HG03196 (cell line): Measurements from ENCODE around the gene ARMC5.

Source experiments
- ATAC-seq: cut with Tn5 transposase; IDR thresholded peaks from one replicate; pipeline ENCODE4 v1.9.1; 2021; ENCODE audit not compliant: unreplicated experiment

Gene ARMC5

DNA sequence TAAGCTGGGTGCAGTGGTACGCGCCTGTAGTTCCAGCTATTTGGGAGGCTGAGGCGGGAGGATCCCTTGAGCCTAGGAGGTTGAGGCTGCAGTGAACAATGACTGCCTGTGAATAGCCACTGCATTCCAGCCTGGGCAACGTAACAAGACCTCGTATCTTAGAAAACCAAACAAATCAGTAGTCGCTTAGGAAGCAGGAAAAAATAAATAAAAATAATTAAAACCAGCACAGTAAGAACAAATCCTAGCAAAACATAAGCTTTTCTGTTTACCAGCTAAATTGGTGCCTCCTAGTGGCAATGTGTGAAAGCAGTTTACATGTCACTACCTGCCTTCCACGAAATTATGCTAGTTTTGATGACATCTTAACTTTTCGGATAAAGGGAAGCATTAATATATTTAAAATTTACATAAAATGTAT lies 1.3 kb downstream of the ARMC5 start:
- ATAC-seq: no peak

- no peak for ATAC-seq
Observed at GRCh38 chr16:31461201-31461920, 2.1 kb downstream of the ARMC5 start.

DNA sequence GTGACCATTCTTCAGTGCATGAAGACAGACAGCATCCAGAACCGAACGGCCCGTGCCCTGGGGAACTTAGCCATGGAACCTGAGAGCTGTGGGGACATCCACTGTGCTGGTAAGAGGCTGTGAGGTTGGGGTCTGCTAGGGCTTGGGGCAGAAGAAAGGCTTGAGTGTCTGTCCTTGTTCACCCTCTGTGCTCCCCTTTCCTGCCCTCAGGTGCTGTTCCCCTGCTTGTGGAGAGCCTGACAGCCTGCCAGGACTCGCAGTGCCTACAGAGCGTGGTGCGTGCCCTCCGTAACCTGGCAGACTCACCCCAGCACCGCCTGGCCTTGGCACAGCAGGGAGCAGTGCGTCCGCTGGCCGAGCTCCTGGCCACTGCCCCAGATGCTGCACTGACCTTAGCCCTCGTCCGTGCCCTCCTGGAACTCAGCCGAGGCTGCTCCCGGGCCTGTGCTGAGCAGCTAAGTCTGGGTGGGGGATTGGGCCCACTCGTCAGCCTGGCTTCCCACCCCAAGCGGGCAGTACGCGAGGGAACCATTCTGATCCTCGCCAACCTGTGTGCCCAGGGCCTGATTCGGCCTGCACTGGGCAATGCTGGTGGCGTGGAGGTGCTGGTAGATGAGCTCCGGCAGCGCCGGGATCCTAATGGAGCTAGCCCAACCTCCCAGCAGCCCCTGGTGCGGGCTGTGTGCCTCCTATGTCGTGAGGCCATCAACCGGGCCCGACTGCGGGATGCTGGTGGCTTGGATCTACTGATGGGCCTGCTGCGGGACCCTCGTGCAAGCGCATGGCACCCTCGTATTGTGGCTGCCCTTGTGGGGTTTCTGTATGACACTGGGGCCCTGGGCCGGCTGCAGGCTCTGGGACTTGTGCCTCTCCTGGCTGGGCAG lies 2.9 kb downstream of the ARMC5 start:
- no peak for ATAC-seq

- no peak for ATAC-seq
Observed at GRCh38 chr16:31464348-31464769, 5.1 kb downstream of the ARMC5 start.

- no peak for ATAC-seq
Observed at GRCh38 chr16:31464781-31465260, 5.5 kb downstream of the ARMC5 start.

- ATAC-seq: no peak
Observed at GRCh38 chr16:31465788-31466370, 6.6 kb downstream of the ARMC5 start.

DNA sequence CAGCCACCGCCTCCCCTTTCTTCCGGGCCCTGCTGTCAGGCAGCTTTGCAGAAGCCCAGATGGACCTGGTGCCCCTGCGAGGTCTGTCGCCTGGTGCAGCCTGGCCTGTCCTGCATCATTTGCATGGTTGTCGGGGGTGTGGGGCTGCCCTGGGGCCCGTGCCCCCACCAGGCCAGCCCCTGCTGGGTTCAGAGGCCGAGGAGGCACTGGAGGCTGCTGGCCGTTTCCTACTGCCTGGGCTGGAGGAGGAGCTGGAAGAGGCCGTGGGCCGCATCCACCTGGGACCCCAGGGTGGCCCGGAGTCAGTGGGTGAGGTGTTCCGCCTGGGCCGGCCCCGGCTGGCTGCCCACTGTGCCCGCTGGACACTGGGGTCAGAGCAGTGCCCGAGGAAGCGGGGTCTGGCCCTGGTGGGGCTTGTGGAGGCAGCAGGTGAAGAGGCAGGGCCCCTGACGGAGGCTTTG lies 7.1 kb downstream of the ARMC5 start:
- no peak for ATAC-seq

GRCh38 chr16:31467151-31467773 lies 8.0 kb downstream of the ARMC5 start:
- ATAC-seq: peak; percentile 63

- ATAC-seq: no peak
Observed at GRCh38 chr16:31467858-31468257, 8.6 kb downstream of the ARMC5 start.

DNA sequence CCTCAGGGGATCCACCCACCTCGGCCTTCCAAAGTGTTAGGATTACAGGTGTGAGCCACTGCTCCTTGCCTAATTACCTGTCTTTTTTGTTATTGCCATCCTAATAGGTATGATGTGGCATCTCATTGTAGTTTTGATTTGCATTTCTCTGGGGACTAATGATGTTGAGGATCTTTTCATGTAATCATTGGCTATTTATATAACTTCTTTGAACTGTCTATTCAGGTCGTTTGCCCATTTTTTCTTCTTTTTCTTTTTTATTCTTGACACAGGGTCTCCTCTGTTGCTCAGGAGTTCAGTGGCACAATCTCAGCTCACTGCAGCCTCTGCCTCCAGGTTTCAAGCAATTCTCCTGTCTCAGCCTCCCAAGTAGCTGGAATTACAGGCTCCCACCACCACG lies 11.3 kb downstream of the ARMC5 start:
- ATAC-seq: no peak

DNA sequence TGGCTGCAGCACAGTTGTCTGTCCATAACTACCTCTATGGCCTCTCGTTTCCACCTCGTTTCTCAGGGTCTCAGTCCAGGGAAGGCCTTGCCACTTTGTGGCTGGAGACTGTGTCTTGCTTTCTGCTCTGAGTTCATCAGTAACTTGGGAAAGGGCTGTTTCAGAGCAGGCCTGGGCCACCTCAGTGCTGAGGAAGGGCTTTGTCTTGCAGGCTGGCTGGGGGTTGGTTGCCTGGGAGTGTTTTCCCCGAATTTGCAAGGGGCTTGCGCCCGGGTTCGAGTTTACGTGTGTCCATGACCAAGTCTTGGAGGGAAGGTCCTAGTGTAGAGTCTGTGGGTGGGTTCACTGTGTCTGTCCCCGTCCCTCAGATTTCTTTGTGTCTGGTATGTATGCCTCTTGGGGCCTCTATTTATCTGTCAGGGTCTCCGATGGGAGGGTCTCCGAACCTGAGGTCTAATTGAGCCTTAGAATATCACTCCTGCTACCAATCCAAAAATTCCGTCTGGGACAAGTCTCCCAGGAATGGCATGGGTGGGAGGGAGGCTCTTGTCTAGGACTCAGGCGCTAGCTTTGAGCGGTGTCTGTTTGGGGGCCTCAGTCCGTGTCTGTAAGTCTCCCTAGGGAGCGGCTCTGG lies 12.1 kb downstream of the ARMC5 start:
- ATAC-seq: no peak

DNA sequence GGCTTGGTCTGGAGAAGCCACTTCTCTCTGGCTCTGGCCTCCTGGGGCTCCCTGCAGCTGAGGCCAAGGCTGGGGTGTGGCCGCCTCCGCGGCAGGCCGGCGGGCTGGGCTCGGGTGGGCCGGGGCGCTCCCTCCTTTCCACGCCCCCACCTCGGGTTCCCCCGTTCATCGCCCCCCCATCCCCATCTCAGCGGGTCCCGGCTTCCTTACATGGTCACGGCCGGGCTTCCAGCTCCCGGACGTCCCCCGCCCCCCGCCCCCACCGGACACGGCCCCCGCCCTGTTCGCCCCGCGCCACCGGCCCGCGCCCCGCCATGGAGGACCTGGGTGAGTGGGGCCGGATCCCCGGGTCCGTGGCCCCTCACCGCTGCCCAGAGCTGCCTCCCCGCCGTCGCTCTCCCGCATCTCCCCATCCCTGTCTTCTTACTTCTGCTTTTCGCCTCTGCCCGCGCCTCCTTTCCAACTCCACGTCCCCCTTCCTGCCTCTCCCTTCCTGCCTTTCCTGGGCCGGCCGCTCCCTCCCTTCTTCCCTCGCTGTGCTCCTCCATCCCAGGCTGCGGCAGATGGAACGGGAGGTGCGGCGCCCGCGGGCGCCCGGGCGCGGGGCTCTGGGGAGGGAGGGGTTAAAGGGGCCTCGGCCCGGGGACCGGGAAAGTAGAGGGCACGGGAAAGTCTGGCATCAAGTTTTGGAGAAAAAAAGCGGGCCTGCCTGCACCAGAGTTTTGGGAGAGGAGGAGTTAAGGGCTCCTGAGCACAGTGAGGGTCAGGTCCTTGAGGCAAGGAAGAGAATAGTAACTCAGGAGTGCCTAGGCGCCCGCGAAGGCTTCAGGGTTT lies 12.8 kb downstream of the ARMC5 start, which contains the start of gene TGFB1I1:
TGFB1I1 (plus strand) TSS at position 278 of the 834 bp plus-strand sequence; CDS start at position 315, 37 bp downstream.
- no peak for ATAC-seq

- ATAC-seq: no peak
Observed at GRCh38 chr16:31472709-31473203, 13.5 kb downstream of the ARMC5 start.

DNA sequence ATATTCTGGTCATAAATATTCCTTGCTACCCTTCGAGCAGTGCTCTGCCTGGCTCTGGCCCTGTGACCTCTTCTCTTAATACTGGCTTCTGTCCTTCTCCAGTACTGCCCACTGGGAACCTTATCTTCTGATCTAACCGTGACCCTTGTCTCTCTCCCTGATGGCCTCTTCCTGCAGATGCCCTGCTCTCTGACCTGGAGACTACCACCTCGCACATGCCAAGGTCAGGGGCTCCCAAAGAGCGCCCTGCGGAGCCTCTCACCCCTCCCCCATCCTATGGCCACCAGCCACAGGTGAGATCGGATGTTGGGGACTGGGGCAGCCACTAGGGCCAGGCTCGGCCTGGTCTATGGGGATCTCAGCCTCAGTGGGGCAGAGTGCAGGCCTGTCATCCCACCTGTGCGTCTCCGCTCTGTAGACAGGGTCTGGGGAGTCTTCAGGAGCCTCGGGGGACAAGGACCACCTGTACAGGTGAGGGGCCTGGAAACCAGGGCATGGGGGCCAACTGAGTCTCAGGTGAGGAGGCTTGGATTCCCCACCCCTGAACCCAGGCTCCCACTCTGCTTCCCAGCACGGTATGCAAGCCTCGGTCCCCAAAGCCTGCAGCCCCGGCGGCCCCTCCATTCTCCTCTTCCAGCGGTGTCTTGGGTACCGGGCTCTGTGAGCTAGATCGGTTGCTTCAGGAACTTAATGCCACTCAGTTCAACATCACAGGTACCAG lies 14.1 kb downstream of the ARMC5 start:
- no peak for ATAC-seq

- no peak for ATAC-seq
Observed at GRCh38 chr16:31474173-31474714, 14.9 kb downstream of the ARMC5 start.

- no peak for ATAC-seq
Observed at GRCh38 chr16:31474773-31475738, 15.8 kb downstream of the ARMC5 start.

DNA sequence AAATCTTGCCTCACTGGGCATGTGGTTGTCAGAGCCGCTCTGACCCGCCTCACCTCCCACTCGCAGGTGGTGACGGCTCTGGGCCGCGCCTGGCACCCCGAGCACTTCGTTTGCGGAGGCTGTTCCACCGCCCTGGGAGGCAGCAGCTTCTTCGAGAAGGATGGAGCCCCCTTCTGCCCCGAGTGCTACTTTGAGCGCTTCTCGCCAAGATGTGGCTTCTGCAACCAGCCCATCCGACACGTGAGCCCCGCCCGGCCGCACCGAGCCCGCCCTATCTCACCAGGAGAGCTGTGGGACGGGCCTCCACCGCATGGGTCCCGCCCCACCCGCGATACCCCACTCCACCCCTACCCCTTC lies 16.6 kb downstream of the ARMC5 start:
- ATAC-seq: no peak
